SK-N-SH (cell line): ENCODE results near the gene PIGB. TPM values are rescaled to one million over a fixed set of nuclear protein-coding genes. Genes with fewer than 3 reads are reported as not detected.

ENCODE experiments used
- CTCF ChIA-PET: fragments of 300-600, 350-600 bp; formaldehyde crosslinking; extraction: SDS; loops from one replicate; lab custom pipeline; 2021; lab: Yijun Ruan, JAX
- POLR2A ChIA-PET: fragments of 350-600 bp; sonication (Branson Sonifier 250); formaldehyde crosslinking; extraction: SDS; loops from one replicate; lab custom pipeline; 2020; ENCODE audit warnings: antibody characterized with exemption, inconsistent platforms; lab: Yijun Ruan, JAX
- DNase-seq: peaks from one replicate; pipeline ENCODE4 v3.0.0; 2012
- H2AFZ ChIP-seq: fragments of 200-600 bp; sonication (generic); 2 replicates; pipeline ENCODE4 v1.8.1; 2016; ENCODE audit warnings: antibody characterized with exemption, mild to moderate bottlenecking, low read depth
- H3F3A ChIP-seq: fragments of 200-600 bp; sonication (generic); replicated peaks from 2 replicates; pipeline ENCODE3; 2016; ENCODE audit warnings: antibody characterized with exemption, mild to moderate bottlenecking; ENCODE audit not compliant: insufficient read depth
- H3K27ac ChIP-seq, 2 experiments: fragments of 200-500 bp in 1 of 2; fragments of 200-600 bp in 1 of 2; sonication (Bioruptor generic) in 1 of 2; sonication (generic), shearing (Covaris generic) in 1 of 2; 2 replicates each; pipeline versions ENCODE4 v1.5.1 to v1.6.1; 2014 to 2016; ENCODE audit warnings: low read depth in 2 of 2, inconsistent platforms in 1 of 2, low read length in 1 of 2, mild to moderate bottlenecking in 1 of 2, mixed read lengths in 1 of 2
- H3K27me3 ChIP-seq: fragments of 200-600 bp; sonication (generic), shearing (Covaris generic); 2 replicates; pipeline ENCODE4 v1.6.1; 2016; ENCODE audit warnings: mixed run types; ENCODE audit not compliant: insufficient read depth
- H3K36me3 ChIP-seq, 2 experiments: fragments of 200-500 bp in 1 of 2; fragments of 200-600 bp in 1 of 2; sonication (Bioruptor generic) in 1 of 2; sonication (generic) in 1 of 2; replicated peaks in 1 of 2; 2 replicates each; pipeline versions ENCODE3 to v1.5.1; 2014 to 2016; ENCODE audit warnings: low read length in 1 of 2, mild to moderate bottlenecking in 1 of 2; ENCODE audit not compliant: insufficient read depth in 2 of 2, control insufficient read depth in 1 of 2
- H3K4me1 ChIP-seq, 2 experiments: fragments of 200-500 bp in 1 of 2; fragments of 200-600 bp in 1 of 2; sonication (Bioruptor generic) in 1 of 2; sonication (generic), shearing (Covaris generic) in 1 of 2; 2 replicates each; pipeline versions ENCODE4 v1.5.1 to v1.6.1; 2014 to 2016; ENCODE audit warnings: low read depth in 1 of 2, low read length in 1 of 2, mixed run types in 1 of 2; ENCODE audit not compliant: insufficient read depth in 2 of 2, control insufficient read depth in 1 of 2
- H3K4me2 ChIP-seq: fragments of 200-600 bp; sonication (generic), shearing (Covaris generic); 2 replicates; pipeline ENCODE4 v1.6.1; 2017; ENCODE audit warnings: mixed run types
- H3K4me3 ChIP-seq, 2 experiments: fragments of 200-500 bp in 1 of 2; fragments of 200-600 bp in 1 of 2; sonication (Bioruptor generic) in 1 of 2; sonication (generic), shearing (Covaris generic) in 1 of 2; 2 replicates each; pipeline versions ENCODE4 v1.5.1 to v1.8.1; 2014 to 2016; ENCODE audit warnings: low read depth in 2 of 2, inconsistent platforms in 1 of 2, low read length in 1 of 2, mild to moderate bottlenecking in 1 of 2, mixed read lengths in 1 of 2, moderate library complexity in 1 of 2
- H3K79me2 ChIP-seq: fragments of 200-600 bp; sonication (generic); 2 replicates; pipeline ENCODE4 v1.8.1; 2017; ENCODE audit warnings: mild to moderate bottlenecking; ENCODE audit not compliant: insufficient read depth
- H3K9ac ChIP-seq: fragments of 200-600 bp; sonication (generic); 2 replicates; pipeline ENCODE4 v1.6.1; 2017; ENCODE audit warnings: mixed run types
- H3K9me2 ChIP-seq: fragments of 200-600 bp; sonication (generic); 2 replicates; pipeline ENCODE4 v1.6.1; 2017; ENCODE audit warnings: mixed run types
- H3K9me3 ChIP-seq: fragments of 200-600 bp; sonication (generic); 2 replicates; pipeline ENCODE4 v1.6.1; 2017; ENCODE audit warnings: mixed run types, mild to moderate bottlenecking, moderate library complexity
- H4K20me1 ChIP-seq: fragments of 200-600 bp; sonication (generic); 2 replicates; pipeline ENCODE4 v1.6.1; 2017; ENCODE audit warnings: mild to moderate bottlenecking, mixed run types; ENCODE audit not compliant: insufficient read depth
- ELF1 ChIP-seq: IDR thresholded peaks from 2 replicates; pipeline ENCODE4 v1.4.0; 2012
- EP300 ChIP-seq, 2 experiments: IDR thresholded peaks; 2 replicates each; pipeline versions ENCODE4 v1.4.0 to v1.6.1; 2012; ENCODE audit warnings: borderline replicate concordance in 1 of 2, low read depth in 1 of 2, low read length in 1 of 2
- GABPA ChIP-seq: IDR thresholded peaks from 2 replicates; pipeline ENCODE4 v1.4.0; 2012; ENCODE audit warnings: low read depth, mild to moderate bottlenecking
- GATA2 ChIP-seq: sonication (generic); formaldehyde crosslinking; IDR thresholded peaks from 2 replicates; pipeline ENCODE4 v1.5.0; 2020; ENCODE audit warnings: mild to moderate bottlenecking, missing genetic modification reagents
- JUND ChIP-seq: IDR thresholded peaks from 2 replicates; pipeline ENCODE4 v1.4.0; 2012
- MXI1 ChIP-seq: IDR thresholded peaks from 2 replicates; pipeline ENCODE4 v1.6.1; 2012; ENCODE audit warnings: mild to moderate bottlenecking, low read depth, low read length, improper control_type of control experiment
- NRF1 ChIP-seq: IDR thresholded peaks from 2 replicates; pipeline ENCODE4 v1.6.1; 2012; ENCODE audit warnings: low read depth, mild to moderate bottlenecking, low read length
- RAD21 ChIP-seq: IDR thresholded peaks from 2 replicates; pipeline ENCODE4 v1.6.1; 2012; ENCODE audit warnings: mild to moderate bottlenecking, low read length
- RCOR1 ChIP-seq: fragments of 150-350 bp; IDR thresholded peaks from 2 replicates; pipeline ENCODE4 v1.6.1; 2017; ENCODE audit warnings: antibody characterized with exemption, low read length
- RXRA ChIP-seq: IDR thresholded peaks from 2 replicates; pipeline ENCODE4 v1.4.0; 2012; ENCODE audit warnings: low read depth, mild to moderate bottlenecking, borderline replicate concordance
- TCF12 ChIP-seq: IDR thresholded peaks from 2 replicates; pipeline ENCODE4 v1.4.0; 2012
- WGBS: methylation state at CpG from one replicate; pipeline ENCODE4 v1.1.6; 2017; ENCODE audit warnings: low lambda C conversion rate; 5-methylcytosine and 5-hydroxymethylcytosine counted together
- polyA plus RNA-seq, 3 experiments: library from polyadenylated mRNA; depleted of rRNA; stranded (reverse); fragments of >200 nt; gene quantifications; 2 replicates each; pipeline ENCODE4 v1.2.3, GENCODE V29; 2012
- TF ChIP-seq, protein P1 (sequence below): fragments of 200-600 bp; sonication (generic); IDR thresholded peaks from 2 replicates; pipeline ENCODE4 v1.6.1; 2017; ENCODE audit warnings: antibody characterized with exemption, mild to moderate bottlenecking, moderate library complexity
- TF ChIP-seq, protein P2 (sequence below): IDR thresholded peaks from 2 replicates; pipeline ENCODE4 v1.4.0; 2012; ENCODE audit warnings: low read depth
- TF ChIP-seq, protein P3 (sequence below): IDR thresholded peaks from 2 replicates; pipeline ENCODE4 v1.4.0; 2012; ENCODE audit warnings: low read depth, borderline replicate concordance
- TF ChIP-seq, protein P4 (sequence below): fragments of 150-350 bp; IDR thresholded peaks from 2 replicates; pipeline ENCODE4 v1.6.1; 2017; ENCODE audit warnings: antibody characterized with exemption, low read length, low read depth, borderline replicate concordance

PIGB gene
- polyA plus RNA-seq, 1 of the 3 experiments (the other 2 are of a cell fraction): 6.6 TPM

DNA sequence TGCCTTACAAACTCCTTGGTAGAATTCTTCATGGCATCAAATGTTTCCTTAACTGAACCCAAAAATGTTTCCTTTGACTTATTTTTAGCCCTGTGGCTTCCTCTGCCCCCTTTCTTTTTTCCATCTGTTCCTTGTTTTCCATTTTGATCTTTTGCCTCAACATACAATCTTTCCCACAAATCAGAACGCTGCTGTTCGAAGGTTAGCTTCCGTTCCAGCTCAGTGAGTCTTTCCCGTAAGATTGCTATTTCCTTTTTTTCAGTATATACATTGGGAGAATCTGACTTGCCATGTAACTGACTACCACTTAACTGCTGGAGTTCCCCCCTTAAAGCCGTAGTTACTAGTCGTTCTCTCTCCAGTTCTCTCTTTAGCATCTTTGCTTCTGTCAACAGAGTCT, 41.2 kb downstream of the PIGB start:
- Histone ChIP-seq H3K4me3 (no peak overlapping the region), H3K27me3 (no peaks in the 10 kb centered on the region), H3K36me3 (peaks cover 7 to 22% of the 10 kb centered on the region in 2 experiments), H3F3A (peaks cover 13% of the 10 kb centered on the region), H3K9me3 (no peaks in the 10 kb centered on the region), H2AFZ (no peak overlapping the region), H3K9ac (no peak overlapping the region), H3K27ac (no peak overlapping the region), H3K79me2 (no peaks in the 10 kb centered on the region), H3K4me2 (no peak overlapping the region), H3K9me2 (no peaks in the 10 kb centered on the region), H4K20me1 (no peaks in the 10 kb centered on the region), H3K4me1 (no peaks in the 10 kb centered on the region; a peak in 1 of 4 replicates)
- WGBS: 92% methylated on average over 6 of the region's 6 CpGs
- DNase-seq: no peak
- POLR2A ChIA-PET: no interaction called here
- no peak for TF ChIP-seq JUND
- CTCF ChIA-PET: interaction anchor here (1.6 to 3.7 kb wide), 3 partner anchors 8 to 23 kb away, joined by 5 to 12 read pairs (median 6); no protein-coding TSS in a partner anchor

DNA sequence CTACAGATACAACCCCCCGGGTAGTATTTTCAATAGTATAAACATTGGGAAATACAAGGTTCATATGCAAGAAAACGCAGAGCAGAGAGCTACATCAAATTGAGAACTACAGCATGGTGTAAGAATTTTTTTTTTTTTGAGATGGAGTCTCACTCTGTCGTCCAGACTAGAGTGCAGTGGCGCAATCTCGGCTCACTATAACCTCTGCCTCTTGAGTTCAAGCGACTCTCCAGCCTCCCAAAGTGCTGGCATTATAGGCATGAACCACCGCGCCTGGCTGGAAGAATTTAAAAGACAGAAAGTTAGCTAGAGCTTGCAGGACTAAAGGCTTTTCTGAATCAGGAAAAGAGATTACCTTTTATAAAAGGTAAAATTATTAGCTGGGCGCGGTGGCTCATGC, 42.0 kb downstream of the PIGB start:
- Histone ChIP-seq H2AFZ (no peak overlapping the region), H3K27me3 (no peaks in the 10 kb centered on the region), H3K79me2 (no peaks in the 10 kb centered on the region), H3K4me3 (no peak overlapping the region), H3K27ac (no peak overlapping the region), H3K9me2 (no peaks in the 10 kb centered on the region), H3K4me1 (no peaks in the 10 kb centered on the region; a peak in 1 of 4 replicates), H3K9me3 (no peaks in the 10 kb centered on the region), H3K9ac (no peak overlapping the region), H4K20me1 (no peaks in the 10 kb centered on the region), H3F3A (peaks cover 13% of the 10 kb centered on the region), H3K4me2 (no peak overlapping the region), H3K36me3 (peaks cover 6 to 14% of the 10 kb centered on the region in 2 experiments)
- POLR2A ChIA-PET: no interaction called here
- DNase-seq: no peak
- WGBS: 92% methylated on average over 10 of the region's 10 CpGs
- CTCF ChIA-PET: interaction anchor here (3.7 kb wide), 1 partner anchor 10 kb away, joined by 12 read pairs; no protein-coding TSS in a partner anchor
- TF ChIP-seq RCOR1 (no peak), RAD21 (no peak), RXRA (no peak), MXI1 (no peak), ELF1 (no peak)
- TF ChIP-seq, protein P1, sequence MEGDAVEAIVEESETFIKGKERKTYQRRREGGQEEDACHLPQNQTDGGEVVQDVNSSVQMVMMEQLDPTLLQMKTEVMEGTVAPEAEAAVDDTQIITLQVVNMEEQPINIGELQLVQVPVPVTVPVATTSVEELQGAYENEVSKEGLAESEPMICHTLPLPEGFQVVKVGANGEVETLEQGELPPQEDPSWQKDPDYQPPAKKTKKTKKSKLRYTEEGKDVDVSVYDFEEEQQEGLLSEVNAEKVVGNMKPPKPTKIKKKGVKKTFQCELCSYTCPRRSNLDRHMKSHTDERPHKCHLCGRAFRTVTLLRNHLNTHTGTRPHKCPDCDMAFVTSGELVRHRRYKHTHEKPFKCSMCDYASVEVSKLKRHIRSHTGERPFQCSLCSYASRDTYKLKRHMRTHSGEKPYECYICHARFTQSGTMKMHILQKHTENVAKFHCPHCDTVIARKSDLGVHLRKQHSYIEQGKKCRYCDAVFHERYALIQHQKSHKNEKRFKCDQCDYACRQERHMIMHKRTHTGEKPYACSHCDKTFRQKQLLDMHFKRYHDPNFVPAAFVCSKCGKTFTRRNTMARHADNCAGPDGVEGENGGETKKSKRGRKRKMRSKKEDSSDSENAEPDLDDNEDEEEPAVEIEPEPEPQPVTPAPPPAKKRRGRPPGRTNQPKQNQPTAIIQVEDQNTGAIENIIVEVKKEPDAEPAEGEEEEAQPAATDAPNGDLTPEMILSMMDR: no peak
- TF ChIP-seq, protein P2, sequence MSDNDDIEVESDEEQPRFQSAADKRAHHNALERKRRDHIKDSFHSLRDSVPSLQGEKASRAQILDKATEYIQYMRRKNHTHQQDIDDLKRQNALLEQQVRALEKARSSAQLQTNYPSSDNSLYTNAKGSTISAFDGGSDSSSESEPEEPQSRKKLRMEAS: no peak

DNA sequence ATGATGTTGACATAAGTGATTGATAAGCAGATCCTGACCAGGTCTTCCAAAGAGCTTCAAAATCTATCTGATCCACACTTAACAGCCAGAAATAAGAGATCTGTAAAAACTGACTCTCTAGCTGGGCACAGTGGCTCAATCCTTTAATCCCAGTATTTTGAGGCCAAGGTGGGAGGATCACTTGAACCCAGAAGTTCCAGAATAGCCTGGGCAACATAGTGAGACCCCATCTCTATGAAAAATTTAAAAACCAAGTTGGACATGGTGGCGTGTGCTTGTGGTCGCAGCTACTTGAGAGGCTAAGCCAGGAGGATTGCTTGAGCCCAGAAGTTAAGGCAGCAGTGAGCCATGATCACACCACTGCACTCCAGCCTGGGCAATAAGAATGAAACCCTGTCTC, 43.6 kb downstream of the PIGB start:
- no peaks in the 10 kb centered on the region; a peak in 1 of 4 replicates for H3K4me1 ChIP-seq
- peaks cover 4 to 6% of the 10 kb centered on the region in 2 experiments for H3K36me3 ChIP-seq
- no peaks in the 10 kb centered on the region for H3K9me2 ChIP-seq
- H3K27ac ChIP-seq: no peak overlapping the region
- no peak overlapping the region for H3K9ac ChIP-seq
- no peaks in the 10 kb centered on the region for H4K20me1 ChIP-seq
- no peak for DNase-seq
- 92% methylated on average over 2 of the region's 2 CpGs for whole genome bisulfite sequencing
- H3K4me2 ChIP-seq: no peak overlapping the region
- POLR2A ChIA-PET: no interaction called here
- H3K4me3 ChIP-seq: no peak overlapping the region
- no peaks in the 10 kb centered on the region for H3K27me3 ChIP-seq
- H3K79me2 ChIP-seq: no peaks in the 10 kb centered on the region
- H2AFZ ChIP-seq: no peak overlapping the region
- H3F3A ChIP-seq: peaks cover 13% of the 10 kb centered on the region
- CTCF ChIA-PET: no interaction called here
- H3K9me3 ChIP-seq: no peaks in the 10 kb centered on the region
- TF ChIP-seq EP300 (IDR thresholded peaks at IDR 0.05; ENCODE audit: borderline replicate concordance in 1 of 2, low read depth in 1 of 2, low read length in 1 of 2): no peak
- TF ChIP-seq GABPA: no peak
- TF ChIP-seq, protein P1: no peak
- TF ChIP-seq, protein P3, sequence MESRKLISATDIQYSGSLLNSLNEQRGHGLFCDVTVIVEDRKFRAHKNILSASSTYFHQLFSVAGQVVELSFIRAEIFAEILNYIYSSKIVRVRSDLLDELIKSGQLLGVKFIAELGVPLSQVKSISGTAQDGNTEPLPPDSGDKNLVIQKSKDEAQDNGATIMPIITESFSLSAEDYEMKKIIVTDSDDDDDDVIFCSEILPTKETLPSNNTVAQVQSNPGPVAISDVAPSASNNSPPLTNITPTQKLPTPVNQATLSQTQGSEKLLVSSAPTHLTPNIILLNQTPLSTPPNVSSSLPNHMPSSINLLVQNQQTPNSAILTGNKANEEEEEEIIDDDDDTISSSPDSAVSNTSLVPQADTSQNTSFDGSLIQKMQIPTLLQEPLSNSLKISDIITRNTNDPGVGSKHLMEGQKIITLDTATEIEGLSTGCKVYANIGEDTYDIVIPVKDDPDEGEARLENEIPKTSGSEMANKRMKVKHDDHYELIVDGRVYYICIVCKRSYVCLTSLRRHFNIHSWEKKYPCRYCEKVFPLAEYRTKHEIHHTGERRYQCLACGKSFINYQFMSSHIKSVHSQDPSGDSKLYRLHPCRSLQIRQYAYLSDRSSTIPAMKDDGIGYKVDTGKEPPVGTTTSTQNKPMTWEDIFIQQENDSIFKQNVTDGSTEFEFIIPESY: no peak
- TF ChIP-seq, protein P4, sequence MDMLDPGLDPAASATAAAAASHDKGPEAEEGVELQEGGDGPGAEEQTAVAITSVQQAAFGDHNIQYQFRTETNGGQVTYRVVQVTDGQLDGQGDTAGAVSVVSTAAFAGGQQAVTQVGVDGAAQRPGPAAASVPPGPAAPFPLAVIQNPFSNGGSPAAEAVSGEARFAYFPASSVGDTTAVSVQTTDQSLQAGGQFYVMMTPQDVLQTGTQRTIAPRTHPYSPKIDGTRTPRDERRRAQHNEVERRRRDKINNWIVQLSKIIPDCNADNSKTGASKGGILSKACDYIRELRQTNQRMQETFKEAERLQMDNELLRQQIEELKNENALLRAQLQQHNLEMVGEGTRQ: no peak
- no peak for TF ChIP-seq GATA2
- TF ChIP-seq TCF12: no peak
- TF ChIP-seq, protein P2: no peak
- TF ChIP-seq NRF1: no peak
- no peak for TF ChIP-seq ELF1
